GM19468 (cell line): ENCODE data around the gene ADM5.

Experiments
- ATAC-seq: cut with Tn5 transposase; IDR thresholded peaks from one replicate; pipeline ENCODE4 v1.9.1; 2021; ENCODE audit warnings: mild to moderate bottlenecking, moderate library complexity, moderate number of reproducible peaks; ENCODE audit not compliant: unreplicated experiment; ENCODE audit errors: extremely low read depth

ADM5 gene, protein sequence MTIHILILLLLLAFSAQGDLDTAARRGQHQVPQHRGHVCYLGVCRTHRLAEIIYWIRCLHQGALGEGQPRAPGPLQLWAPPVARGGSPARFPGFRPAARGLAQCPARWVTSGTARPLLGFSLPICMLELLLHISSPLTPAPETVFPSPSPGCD

DNA sequence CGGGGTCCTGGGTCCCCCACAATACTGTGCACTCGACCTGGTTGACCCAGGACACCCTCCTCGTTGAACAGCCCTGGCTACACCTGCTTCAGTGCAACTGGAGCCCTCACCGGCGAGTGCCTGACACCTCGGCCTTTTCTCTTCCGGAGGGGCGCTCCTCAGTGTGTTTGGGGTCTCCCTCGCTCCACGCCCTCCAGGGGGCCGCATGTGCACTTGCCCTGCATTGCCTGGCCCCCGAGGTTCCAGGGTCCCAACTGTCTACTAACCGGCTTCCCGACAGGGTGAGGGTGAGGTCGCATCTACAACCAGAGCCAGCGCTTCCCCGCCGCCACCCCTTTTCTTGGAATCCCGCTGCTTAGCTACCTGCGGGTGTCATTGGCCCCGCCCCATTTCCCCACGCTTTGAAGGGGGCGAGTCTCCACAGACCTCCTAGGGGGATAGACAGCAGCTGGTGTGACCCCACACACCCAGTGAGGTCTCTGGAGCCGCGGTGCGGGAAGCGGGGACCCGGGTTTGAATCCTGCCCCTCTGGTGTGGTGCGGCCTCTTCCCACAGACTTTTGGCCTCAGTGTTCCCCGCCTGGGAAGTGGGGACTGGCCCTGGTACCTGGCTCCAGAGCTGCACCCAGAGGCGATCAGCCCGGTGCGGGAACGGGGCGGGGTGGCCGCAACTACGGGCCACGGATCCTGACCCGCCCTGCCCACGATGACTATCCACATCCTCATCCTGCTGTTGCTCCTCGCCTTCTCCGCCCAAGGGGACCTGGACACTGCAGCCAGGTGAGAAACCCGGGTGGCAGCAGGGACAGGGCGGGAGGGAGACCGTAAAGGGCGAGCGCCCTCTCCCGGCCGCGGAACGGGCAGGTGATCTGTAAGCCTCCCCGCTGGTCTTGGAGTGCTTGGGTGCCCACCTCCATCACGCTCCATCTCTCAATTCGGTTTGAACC is at the start of gene ADM5:
ADM5 (plus strand) TSS at position 462 of the 946 bp plus-strand sequence; CDS start at position 706, 244 bp downstream.
- no peak for ATAC-seq

DNA sequence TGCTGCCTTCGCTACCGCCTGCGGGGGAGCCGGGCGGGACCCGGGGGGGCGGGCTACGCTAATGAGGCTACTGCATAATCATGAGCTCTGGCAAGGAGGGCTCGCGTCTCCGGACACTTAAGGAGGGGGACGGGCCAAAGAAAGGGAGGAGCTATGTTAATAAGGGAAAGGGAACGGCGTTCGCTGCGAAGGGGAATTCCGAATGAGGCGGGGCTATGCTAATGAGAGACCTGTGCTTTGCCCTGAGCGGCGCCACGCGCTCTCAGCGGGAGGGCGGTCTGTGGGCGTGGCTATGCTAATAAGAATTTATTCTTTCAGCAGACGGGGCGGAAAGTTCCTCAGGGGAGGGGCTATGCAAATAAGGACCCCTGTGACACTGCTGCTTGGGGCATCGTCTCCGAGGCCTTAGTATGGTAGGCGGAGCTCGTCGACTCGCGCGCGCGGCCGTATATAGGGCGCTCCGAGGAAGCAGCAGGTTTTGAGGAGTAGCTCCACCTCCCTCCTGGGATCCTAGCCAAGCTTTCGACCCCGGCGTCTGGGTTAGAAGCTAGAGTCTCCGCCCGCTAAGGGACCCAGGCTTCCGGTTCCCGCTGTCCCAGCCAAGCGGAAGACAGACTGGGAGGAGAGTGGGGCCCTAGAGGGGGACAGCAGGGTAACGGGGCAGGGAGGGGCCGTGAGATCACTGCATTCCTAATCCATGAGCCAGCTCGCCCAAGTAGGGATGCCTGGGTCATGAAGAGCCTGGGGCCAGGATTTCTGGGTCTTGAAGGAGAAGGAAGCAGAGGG is 49.1 kb upstream of the ADM5 start, which contains the start of gene RRAS:
RRAS (minus strand) TSS at position 31 of the 786 bp plus-strand sequence. CDS start 45 bp downstream, outside the sequence.
- peak; percentile 73 for ATAC-seq

- peak; percentile 47 for ATAC-seq
These were observed 47.5 kb upstream of the ADM5 start, which contains the start of gene SCAF1 for GRCh38 chr19:49641688-49642491. TSS of gene SCAF1 (plus strand) at chr19:49642209. CDS start at chr19:49645027, 2,818 bp downstream.

GRCh38 chr19:49642492-49643035 is 46.8 kb upstream of the ADM5 start:
- ATAC-seq, result no peak

DNA sequence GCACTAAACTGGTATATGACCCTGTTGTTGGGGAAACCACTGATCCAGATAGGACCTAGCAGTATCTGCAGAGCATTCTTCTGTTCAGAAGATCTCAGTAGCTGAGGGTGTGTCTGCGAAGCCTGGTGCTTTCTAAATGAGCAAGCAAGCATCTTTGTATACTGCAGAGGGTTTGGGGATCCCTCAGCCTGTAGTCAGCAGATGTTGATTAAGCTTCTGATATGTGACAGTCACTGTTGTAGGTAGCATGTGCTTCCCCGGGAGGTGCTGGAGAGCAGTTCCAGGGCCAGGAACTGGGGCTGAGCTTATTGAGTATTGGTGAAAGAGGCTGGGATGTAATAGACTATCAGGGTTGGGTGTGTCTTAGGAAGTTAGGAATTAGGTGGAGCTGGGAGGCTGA is 45.9 kb upstream of the ADM5 start:
- ATAC-seq, result no peak

- no peak for ATAC-seq
These were observed 43.8 kb upstream of the ADM5 start for GRCh38 chr19:49645592-49645991.

DNA sequence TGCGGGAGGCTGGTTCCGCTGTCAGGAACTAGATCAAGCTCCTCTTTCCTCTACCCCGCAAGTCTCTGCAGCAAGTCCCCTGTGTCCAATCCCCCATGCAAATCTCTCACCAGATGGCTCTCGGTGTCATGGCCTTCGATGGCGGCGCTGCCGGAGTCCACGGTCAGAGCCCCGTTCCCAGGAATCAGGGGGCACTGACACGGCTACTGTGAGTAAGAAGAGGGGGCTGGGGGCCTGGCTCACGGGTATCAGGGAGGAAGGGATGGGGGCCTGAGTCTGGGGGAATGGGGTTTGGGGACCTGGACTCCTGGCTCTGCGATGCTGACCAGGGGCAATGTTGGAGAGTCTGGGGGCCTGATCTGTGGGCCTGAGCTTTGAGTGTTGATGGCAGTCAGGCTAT is 43.4 kb upstream of the ADM5 start:
- no peak for ATAC-seq

GRCh38 chr19:49646586-49646985 is 42.8 kb upstream of the ADM5 start:
- no peak for ATAC-seq

DNA sequence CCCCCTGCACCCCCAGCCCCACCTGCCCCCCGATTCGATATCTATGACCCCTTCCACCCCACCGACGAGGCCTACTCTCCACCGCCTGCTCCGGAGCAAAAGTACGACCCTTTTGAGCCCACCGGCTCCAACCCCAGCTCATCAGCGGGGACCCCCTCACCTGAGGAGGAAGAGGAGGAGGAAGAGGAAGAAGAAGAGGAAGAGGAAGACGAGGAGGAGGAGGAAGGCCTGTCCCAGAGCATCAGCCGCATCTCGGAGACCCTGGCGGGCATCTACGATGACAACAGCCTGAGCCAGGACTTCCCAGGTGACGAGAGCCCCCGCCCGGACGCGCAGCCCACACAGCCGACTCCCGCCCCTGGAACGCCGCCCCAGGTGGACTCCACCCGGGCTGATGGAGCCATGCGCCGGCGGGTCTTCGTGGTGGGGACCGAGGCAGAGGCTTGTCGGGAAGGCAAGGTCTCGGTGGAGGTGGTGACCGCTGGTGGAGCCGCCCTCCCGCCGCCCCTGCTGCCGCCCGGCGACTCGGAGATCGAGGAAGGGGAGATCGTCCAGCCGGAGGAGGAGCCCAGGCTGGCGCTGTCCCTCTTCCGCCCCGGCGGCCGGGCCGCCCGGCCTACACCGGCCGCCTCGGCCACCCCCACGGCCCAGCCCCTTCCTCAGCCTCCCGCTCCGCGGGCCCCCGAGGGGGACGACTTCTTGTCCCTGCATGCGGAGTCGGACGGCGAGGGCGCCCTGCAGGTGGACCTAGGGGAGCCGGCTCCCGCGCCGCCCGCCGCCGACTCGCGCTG is 38.2 kb upstream of the ADM5 start:
- no peak for ATAC-seq

GRCh38 chr19:49651820-49652550 is 37.4 kb upstream of the ADM5 start:
- ATAC-seq, result no peak

DNA sequence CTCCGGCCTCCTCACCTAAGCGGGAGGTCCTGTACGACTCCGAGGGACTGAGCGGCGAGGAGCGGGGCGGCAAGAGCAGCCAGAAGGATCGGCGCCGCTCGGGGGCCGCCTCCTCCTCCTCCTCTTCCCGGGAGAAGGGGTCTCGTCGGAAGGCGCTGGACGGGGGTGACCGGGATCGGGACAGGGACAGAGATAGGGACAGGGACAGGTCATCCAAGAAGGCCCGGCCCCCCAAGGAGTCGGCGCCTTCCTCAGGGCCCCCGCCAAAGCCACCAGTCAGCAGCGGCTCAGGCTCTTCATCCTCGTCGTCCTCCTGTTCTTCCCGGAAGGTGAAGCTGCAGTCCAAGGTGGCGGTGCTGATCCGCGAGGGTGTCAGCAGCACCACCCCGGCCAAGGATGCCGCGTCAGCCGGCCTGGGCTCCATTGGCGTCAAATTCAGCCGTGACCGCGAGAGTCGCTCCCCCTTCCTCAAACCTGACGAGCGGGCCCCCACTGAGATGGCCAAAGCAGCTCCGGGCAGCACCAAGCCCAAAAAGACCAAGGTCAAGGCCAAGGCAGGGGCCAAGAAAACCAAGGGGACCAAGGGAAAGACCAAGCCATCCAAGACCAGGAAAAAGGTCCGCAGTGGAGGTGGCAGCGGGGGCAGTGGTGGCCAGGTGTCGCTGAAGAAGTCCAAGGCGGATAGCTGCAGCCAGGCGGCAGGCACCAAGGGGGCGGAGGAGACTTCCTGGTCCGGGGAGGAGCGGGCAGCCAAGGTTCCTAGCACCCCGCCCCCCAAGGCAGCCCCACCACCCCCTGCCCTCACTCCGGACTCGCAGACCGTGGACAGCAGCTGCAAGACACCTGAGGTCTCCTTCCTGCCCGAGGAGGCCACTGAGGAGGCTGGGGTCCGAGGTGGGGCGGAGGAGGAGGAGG is 36.6 kb upstream of the ADM5 start:
- no peak for ATAC-seq

DNA sequence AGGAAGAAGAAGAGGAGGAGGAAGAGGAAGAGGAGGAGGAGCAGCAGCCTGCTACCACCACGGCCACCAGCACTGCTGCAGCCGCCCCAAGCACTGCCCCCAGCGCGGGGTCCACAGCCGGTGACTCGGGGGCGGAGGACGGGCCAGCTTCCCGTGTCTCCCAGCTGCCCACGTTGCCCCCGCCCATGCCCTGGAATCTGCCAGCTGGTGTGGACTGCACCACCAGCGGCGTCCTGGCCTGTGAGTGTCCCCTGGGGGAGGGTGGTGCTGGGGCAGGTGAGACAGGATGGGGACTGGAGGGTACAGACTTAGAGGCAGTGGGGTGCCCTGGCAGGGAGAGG is 36.0 kb upstream of the ADM5 start:
- no peak for ATAC-seq

- no peak for ATAC-seq
These were observed 34.8 kb upstream of the ADM5 start for GRCh38 chr19:49654581-49654980.

- ATAC-seq, result no peak
These were observed 33.6 kb upstream of the ADM5 start for GRCh38 chr19:49655570-49656455.

- no peak for ATAC-seq
These were observed 32.8 kb upstream of the ADM5 start for GRCh38 chr19:49656456-49657109.
